Right lobe of liver (tissue), 4 donors: ENCODE data around the gene BMP5.

Experiments
- CTCF ChIP-seq, 4 donors: fragments of 200-600 bp in 3 of 4; fragments of 450-650 bp in 1 of 4; IDR thresholded peaks; one replicate each; pipeline versions ENCODE4 v1.5.1 to v1.8.0; 2016 to 2022; ENCODE audit warnings: antibody characterized with exemption in 4 of 4, mild to moderate bottlenecking in 2 of 4
- POLR2A ChIP-seq: fragments of 450-650 bp; IDR thresholded peaks from one replicate; pipeline ENCODE4 v1.6.1; 2017; ENCODE audit warnings: antibody characterized with exemption, mild to moderate bottlenecking
- donor health status: DM: no; HTN: no; CAD: no.
- donor health status: DM: no; HTN: no; CAD: no.
- donor health status: DM: no; HTN: yes; CAD: no.

- TF ChIP-seq CTCF (IDR thresholded peaks at IDR 0.05) (no peak), POLR2A (no peak)
These were observed 36.3 kb downstream of the BMP5 start for GRCh38 chr6:55839080-55839479.
